ENCODE measurements around the gene EFHD1. TPM values are rescaled to one million over a fixed set of nuclear protein-coding genes. Genes with fewer than 3 reads are reported as not detected.
"Not testable (repeated sequence)": the region's sequence is repeated elsewhere in the genome, so short reads cannot be mapped to it uniquely, and the experiment has no call there.

Gene EFHD1
- total RNA-seq, 1 experiment from 2014 or later, result 0.10 TPM

DNA sequence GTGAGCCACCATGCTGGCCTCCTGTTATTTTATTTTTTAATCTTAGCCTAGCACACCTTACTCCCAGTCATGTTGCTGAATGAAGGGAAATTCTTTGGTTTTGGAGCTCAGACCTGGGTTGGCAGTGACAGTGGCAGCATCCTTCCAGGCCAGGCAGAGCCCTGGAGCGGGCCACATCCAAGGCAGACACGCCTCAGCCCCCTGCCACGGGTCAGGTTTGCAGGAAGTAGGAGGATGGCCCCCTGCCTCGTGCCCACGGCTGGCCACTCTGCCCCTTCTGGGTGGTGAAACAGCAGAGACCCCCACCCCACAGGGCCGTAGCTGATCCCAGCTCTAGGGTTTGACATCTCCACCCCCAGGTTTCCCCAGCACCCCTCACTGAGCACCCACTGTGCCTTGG, 11.7 kb downstream of the EFHD1 start:
- no peak for DNase-seq (ENCODE audit: extremely low read depth, low read depth)

DNA sequence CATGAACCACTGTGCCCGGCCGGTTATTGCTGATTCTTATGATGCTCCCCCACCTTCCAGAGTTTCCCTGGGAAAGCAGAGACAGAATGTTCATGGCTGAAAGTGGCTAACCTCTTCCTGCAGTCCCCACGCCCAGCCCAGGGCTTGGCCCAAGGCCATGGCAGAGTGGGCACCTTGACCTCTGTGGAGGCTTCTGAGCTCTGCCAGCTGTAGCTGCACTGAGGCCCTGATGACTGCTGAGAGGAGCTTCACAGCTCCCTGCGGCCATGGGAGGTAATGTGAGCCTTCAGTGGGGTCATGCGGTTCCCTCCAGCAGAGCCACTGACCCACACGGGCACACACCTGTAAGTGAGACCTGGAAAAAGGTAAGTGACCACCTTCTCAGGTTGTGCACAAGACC, 13.3 kb downstream of the EFHD1 start:
- DNase-seq (ENCODE audit: extremely low read depth, low read depth), result no peak

DNA sequence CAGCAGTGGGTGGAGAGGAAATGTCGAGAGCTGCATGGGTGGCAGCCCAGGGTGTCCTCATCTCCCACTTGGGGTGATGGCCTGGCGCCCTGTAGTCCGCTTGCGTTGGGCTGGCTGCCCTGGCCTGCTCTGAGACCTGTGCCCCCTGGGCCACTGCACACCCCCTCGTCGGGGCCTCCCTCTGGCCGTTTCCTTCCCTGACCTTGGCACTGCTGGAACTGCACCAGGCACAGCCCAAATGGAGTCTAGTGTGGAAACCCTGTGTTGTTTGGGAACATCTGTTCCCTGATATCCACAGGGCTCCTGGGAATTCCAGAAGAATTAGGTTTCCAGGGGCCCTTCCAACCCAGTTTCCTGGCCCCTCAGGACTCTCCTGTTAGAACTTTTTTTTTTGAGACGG, 13.9 kb downstream of the EFHD1 start:
- DNase-seq (ENCODE audit: extremely low read depth, low read depth), result no peak

DNA sequence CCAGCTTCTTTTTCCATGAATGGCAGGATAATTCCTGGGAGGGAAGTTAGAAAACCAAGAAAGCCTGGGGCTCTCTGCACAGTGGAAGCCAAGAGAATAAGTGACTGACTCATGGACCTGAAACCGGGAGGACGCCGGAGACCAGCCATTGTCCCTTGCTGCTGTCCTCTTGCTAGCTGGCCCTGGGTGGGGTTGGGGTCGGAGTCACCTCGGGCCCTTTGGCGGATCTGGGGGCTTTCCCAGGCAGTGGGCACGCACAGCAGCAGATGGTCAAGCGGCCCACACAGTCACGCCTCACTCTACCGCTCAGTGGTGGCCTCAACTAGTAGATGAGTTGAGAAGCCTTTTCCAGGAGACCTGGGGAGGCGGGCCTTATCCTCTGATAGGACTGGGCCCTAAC, 15.6 kb downstream of the EFHD1 start:
- DNase-seq (ENCODE audit: extremely low read depth, low read depth), result no peak

DNA sequence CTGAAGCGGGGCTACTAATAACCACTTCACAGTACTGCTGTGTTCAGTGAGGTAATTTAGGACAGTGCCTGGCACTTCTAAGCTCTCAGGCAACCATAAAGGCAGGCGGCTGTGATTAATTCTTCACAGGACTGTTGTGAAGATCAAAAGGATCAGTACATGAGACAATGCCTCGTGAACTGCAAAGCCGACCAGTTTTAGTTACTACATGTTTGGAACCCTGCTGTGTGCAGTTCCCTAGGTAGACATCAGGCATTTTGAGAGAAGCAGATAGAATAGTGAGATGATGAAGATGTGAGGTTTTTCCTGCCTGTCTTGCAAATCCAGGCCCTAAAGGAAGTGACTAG, 19.1 kb downstream of the EFHD1 start:
- DNase-seq (ENCODE audit: extremely low read depth, low read depth), result no peak

DNA sequence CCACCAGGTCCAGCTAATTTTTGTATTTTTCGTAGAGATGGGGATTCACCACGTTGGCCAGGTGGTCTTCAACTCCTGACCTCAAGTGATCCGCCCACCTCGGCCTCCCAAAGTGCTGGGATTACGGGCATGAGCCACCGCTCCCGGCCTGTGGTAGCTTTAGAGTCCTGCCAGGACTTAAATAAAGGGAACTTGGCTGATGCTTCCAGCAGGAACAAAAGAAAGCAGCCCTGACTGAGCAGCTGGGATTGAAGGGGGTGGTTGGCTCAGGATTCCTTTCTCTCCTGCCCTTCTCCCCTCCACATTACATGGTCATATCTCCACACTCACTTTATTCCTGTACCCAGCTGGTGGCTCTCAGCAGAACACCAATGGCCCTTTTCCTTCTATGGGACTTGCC, 20.0 kb downstream of the EFHD1 start:
- DNase-seq (ENCODE audit: extremely low read depth, low read depth), result no peak

DNA sequence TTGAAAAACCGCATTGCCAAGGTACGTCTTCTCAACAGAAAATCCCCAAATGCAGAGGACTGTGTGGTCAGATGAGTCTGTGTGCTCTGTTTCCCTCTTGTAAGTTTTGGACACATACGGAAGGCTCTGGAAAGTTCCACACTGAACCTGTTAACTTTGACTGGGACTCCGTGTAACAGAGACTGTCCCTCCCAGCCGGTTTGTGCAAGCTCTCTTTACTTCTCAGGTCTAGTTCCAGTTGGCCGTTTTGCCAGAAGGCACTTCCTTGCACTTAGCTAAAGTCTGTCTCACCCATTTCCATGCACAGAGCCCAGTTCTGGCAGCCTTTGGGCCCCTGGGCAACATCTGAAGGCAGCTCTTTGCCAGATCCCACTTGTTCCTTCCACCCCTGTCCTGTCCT, 22.0 kb downstream of the EFHD1 start:
- DNase-seq (ENCODE audit: extremely low read depth, low read depth), result no peak

DNA sequence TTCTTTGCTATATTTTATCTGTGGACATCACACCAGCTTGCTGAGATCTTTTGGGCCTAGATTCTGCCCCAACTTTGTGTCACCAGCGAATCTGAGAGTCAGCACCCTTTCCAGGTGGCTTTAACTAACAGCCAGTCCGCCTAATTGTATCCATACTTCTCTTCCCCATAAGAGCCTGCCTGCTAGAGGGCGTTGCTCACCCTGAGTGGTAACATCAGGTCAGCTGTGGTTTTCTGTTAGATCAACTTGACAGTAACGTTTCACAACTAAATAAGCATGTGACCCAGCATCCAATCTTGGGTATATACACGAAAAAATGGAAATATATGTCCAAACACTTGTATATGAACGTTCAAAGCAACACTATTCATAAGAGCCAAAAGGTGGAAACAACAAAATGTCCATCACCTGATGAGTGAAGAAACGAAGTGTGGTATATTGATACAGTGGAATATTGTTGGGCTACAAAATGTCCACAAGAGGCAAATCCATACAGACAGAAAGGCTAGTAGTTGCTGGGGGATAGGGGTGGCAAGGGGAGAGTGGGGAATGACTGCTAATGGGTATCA, 24.9 kb downstream of the EFHD1 start:
- no peak for DNase-seq (ENCODE audit: extremely low read depth, low read depth)

DNA sequence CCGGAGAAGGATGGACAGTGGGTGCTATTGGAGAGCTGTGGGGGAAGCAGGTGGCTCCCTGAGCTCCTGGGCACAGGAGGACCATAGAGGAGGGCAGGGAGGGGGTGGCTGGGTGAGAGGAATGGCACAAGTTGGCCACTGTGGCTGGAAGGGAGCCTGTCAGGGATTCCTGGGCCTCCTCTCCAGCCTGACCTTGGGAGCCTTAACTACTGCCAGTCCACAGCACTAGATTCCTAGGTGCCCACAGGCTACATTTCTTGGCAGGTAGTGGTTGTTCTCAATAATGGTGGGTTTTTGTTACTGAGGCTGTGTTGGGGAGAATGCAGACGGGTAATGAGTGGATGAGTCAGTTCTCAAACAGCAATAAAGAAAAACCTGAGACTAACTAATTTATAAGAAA, 26.0 kb downstream of the EFHD1 start:
- DNase-seq (ENCODE audit: extremely low read depth, low read depth), result no peak

DNA sequence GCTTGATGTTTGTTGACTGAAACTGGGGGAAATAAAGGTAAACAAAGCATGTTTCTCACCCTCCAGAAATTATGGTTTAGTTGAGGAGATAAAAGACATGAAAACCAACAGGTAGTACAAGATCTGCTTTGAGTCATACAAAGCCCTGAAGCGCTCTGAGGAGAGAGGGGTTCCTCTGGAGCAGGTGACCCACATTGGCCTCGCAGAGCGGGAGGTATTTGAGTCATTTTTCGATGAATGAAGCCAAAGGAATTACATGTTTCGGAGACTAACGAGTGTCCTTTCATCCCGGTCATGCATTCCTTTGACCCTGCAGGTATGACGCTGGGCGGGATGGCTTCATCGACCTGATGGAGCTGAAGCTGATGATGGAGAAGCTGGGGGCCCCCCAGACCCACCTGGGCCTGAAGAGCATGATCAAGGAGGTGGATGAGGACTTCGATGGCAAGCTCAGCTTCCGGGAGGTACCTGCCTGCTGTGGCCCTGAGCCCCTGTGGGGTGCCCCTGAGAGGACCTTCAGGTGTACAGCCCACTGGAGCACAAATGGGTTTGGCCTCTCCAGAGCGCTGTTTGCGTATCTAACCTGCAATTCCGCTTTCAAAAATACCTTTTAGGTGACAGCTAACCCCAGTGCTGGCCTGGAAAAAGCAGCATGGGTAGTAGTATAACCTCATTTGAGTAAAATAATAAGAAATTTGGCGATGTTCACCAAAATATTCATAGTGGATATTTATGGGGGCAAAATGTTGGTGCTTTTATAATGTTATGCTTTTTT, 29.3 kb downstream of the EFHD1 start:
- DNase-seq (ENCODE audit: extremely low read depth, low read depth), result no peak

DNA sequence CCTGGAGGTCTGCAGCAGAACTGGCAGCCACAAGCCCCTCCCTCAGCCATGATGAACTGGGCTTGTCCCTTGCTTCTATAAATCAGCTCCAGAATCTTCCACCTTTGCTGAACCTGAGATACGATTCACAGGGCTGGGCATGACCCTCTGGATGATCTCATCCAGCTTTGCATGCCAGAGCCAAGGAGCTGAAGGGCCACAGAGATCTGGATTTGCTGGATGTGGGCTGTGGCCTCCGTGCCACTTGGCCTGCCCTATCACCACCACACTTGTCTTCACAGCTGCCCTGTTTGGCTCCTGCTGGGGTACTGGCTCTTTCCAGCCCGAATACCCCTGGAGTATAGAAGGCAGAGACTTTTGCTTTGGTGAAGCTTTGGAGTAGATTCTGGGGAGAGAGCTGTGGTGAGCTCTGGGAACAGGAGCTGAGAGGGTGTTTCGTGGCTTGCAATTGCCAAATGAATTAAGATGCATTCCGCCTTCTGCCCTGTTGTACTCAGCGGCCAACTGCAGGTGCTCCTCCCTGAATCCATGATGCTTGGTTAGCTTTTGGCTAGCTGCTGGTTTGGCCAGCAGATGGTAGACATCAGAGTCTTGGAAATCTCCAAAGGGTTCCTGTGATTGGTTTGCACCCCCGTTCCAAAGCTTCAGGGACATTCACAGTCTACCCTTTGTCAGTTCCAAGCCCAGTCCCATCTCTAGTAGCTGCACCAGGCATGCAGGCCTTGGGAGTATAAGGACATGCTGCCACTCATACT, 32.8 kb downstream of the EFHD1 start:
- no peak for DNase-seq (ENCODE audit: extremely low read depth, low read depth)

DNA sequence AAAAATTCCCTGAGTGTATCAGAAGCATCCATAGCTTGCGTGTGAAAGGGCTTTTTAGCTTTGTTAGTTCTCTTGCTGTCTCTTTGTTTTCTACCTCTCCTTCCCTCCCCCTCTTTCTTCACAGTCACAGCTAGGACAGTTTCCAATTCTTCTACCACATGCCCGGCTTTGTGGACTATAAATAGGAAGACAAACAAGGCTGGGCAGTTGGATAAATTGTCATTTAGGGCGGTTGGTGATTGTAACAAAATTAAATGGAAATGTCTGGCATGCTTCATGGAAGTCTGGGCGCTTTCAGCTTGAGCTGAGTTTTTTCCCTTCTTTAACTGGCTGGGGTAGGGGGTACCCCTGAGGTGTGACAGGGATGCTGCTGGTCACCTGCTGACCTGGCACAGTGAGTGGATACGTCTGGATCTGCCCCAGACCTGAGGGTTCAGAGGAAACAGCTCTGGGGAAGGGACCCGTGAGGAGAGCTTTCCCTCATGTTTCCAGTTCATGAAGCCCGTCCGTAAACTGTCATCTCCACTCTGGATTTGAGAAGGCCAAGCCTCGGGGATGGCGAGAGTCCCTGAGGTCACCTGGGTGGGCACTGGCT, 34.7 kb downstream of the EFHD1 start:
- DNase-seq (ENCODE audit: extremely low read depth, low read depth), result no peak

DNA sequence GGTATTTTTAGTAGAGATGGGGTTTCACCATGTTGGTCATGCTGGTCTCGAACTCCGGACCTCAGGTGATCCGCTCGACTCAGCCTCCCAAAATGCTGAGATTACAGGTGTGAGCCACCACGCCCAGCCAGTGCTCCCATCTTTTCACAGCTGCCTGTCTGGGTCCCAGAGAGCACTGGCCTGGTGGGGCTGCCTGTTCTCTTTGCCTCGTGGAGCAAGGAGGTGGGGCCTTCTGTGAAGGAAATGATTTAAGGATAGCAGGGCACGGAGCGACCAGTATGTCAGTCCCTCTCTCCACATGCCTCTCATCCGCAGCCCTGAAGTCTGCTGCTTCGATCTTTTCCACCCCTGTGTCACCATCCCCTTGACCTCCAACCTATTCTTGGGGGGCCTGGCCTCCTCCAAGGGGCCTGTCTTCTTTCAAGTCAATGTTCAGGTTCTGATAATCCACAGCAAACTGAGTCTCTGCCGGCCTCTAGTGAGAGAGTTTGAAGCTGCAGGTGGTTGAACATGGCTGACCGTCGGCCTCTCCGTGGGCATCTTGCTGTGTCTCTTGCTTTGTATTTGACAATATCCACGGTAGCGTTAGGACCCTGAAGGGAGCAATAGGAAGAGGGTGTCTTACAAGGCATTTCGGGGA, 35.5 kb downstream of the EFHD1 start:
- peak; percentile 30 for DNase-seq (ENCODE audit: extremely low read depth, low read depth)

DNA sequence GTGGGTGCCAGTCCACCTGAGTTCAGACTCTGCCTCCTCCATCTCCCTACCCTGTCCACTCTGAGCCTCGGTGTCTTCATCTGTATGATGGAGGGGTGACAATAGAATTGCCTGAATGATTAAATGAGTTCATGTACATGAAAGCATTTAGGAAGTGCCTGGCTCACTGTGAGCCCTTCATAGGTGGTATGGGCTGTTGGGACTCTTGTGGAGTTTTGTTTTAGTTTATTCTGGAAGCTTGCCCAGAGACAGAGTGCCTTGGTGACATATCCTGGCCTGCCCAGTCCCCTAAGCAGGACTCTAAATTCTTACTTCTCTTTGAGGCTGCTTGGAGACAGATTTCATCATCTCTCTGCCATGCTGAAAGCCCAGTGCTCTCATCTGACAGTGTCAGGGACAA, 39.2 kb downstream of the EFHD1 start:
- no peak for DNase-seq (ENCODE audit: extremely low read depth, low read depth)

DNA sequence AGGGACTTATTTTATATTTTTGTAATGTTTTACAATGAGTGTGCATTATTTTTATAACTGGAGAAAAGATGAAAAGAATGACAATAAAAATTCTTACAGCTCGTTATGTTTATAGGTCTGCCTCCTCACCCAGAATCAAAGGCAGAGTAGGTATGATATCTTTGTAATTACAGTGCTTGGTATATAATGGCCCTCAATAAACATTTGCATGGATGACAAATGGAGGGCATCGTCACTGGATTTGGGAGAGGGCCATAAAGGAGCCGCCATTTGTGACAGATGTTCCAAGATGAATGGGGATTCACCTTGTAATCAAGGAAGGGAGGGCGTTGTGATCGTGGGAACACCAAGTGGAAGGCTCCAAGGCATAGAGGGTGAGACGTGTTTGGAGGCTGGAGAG, 41.1 kb downstream of the EFHD1 start:
- no peak for DNase-seq (ENCODE audit: extremely low read depth, low read depth)

DNA sequence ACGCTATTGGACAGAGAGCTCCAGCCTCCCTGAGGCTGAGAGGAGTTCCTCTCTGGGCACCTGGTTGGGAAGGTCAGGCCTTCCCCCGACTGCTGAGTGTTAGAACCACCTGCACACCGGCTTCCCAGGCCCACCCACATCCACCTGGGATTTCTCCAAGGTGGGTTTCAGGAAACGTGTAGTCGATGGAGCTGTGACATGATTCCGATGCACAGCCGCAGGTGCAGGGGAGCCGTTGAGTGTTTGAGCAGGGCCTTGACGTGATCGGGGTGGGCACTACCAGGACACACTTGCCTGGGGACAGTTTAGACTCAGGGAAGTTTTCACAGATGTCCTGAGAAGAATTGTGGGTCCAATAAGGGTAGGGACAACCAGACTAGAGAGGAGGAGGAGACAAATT, 42.0 kb downstream of the EFHD1 start:
- no peak for DNase-seq (ENCODE audit: extremely low read depth, low read depth)

DNA sequence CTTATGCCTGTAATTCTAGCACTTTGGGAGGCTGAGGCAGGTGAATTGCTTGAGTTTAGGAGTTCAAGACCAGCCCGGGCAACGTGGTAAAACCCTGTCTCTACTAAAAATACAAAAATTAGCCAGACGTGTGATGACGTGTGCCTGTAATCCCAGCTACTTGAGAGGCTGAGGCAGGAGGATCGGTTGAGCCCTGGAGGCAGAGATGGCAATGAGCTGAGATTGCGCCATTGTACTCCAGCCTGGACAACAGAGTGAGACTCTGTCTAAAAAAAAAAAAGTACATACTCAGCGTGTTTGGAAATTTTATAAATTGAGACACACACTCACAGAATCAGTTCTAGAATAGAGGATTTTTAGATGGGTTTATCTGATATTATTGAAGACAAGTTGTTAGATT, 46.6 kb downstream of the EFHD1 start:
- no peak for DNase-seq (ENCODE audit: extremely low read depth, low read depth)

DNA sequence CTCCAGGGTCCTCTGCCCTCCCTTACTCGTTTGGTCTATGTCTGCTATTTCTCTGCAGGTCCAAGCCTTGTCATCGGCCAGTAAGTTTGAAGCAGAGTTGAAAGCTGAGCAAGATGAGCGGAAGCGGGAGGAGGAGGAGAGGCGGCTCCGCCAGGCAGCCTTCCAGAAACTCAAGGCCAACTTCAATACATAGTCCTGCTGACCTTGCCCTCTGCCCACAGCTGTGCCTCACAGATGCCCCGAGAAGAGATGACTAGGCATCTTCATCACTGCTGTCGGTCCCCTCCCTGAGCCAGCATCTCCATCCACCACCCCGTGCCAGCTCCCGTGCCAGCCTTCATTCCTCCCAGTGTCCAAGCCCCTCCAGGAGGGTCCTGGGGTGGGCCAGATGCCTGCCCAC, 48.1 kb downstream of the EFHD1 start:
- no peak for DNase-seq (ENCODE audit: extremely low read depth, low read depth)

DNA sequence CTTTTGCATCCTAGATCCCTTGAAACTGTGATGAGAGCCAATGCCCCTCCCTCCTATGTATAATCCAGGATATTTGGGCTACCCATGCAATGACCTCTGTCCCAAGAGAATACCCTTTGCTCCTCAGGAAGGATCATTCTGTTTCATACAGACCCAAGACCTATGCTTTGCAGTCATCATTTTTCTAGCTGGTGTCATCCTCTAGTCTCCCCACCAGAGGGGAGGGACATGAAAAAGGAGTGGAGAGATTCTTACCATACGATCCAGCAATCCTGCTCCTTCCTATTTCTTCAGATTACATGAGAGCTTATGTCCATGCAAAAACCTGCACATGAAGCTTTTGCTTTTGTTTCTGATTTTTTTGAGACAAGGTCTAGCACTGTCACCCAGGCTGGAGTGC, 50.0 kb downstream of the EFHD1 start:
- no peak for DNase-seq (ENCODE audit: extremely low read depth, low read depth)

DNA sequence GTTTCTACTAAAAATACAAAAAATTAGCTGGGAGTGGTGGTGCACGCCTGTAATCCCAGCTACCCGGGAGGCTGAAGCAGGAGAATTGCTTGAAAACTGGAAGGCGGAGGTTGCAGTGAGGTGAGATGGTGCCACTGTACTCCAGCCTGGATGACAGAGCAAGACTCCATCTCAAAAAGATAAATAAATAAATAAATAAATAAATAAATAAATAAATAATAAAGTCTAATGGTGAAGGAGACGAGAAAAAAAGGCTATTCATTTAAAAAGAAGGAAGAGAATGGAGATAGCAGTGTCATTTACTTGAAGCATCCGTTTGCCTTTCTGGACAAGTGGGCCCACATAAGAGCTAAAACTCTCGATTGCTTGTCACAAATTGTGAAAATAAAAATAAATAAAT, 52.0 kb downstream of the EFHD1 start:
- DNase-seq (ENCODE audit: extremely low read depth, low read depth), result not testable (repeated sequence)
